Activated T-cell treated with anti-CD3 and anti-CD28 coated beads, Interleukin-2, amount 50 U/mL, for 24 hours (primary cell): Measurements from ENCODE around the gene MROH8.

ENCODE experiments used
- DNase-seq: peaks from one replicate; pipeline ENCODE4 v3.0.0-alpha.2; 2020
- H3K27ac Mint-ChIP-seq: 2 replicates; pipeline ENCODE4 v1.8.0; 2020; ENCODE audit warnings: mild to moderate bottlenecking, mixed read lengths
- H3K27me3 Mint-ChIP-seq: 2 replicates; pipeline ENCODE4 v1.8.0; 2020; ENCODE audit warnings: mixed read lengths
- H3K36me3 Mint-ChIP-seq: 2 replicates; pipeline ENCODE4 v1.8.0; 2020; ENCODE audit warnings: low read depth, mixed read lengths
- H3K4me1 Mint-ChIP-seq: 2 replicates; pipeline ENCODE4 v1.8.0; 2020; ENCODE audit warnings: low read depth, mixed read lengths
- H3K4me3 Mint-ChIP-seq: 2 replicates; pipeline ENCODE4 v1.8.0; 2020; ENCODE audit warnings: mild to moderate bottlenecking, moderate library complexity, mixed read lengths
- H3K9me3 Mint-ChIP-seq: 2 replicates; pipeline ENCODE4 v1.8.0; 2020; ENCODE audit warnings: mixed read lengths

The MROH8 gene

GRCh38 chr20:37205794-37206193 lies 26.4 kb upstream of the MROH8 start:
- DNase-seq: no peak
- Mint-ChIP-seq H3K27ac (peak overlapping the region; percentile 14), H3K4me3 (no peak overlapping the region), H3K27me3 (no peaks in the 10 kb centered on the region), H3K4me1 (peaks cover 9% of the 10 kb centered on the region), H3K9me3 (no peaks in the 10 kb centered on the region), H3K36me3 (peaks cover 92% of the 10 kb centered on the region)

GRCh38 chr20:37205130-37205529 lies 25.8 kb upstream of the MROH8 start:
- H3K4me1 Mint-ChIP-seq: peaks cover 9% of the 10 kb centered on the region
- peaks cover 95% of the 10 kb centered on the region for H3K36me3 Mint-ChIP-seq
- H3K27ac Mint-ChIP-seq: no peak overlapping the region
- no peak for DNase-seq
- H3K9me3 Mint-ChIP-seq: no peaks in the 10 kb centered on the region
- H3K4me3 Mint-ChIP-seq: no peak overlapping the region
- H3K27me3 Mint-ChIP-seq: no peaks in the 10 kb centered on the region

GRCh38 chr20:37204056-37204455 lies 24.7 kb upstream of the MROH8 start:
- DNase-seq: no peak
- peaks cover 95% of the 10 kb centered on the region for H3K36me3 Mint-ChIP-seq
- peaks cover 9% of the 10 kb centered on the region for H3K4me1 Mint-ChIP-seq
- H3K27ac Mint-ChIP-seq: no peak overlapping the region
- no peaks in the 10 kb centered on the region for H3K9me3 Mint-ChIP-seq
- H3K4me3 Mint-ChIP-seq: no peak overlapping the region
- H3K27me3 Mint-ChIP-seq: no peaks in the 10 kb centered on the region

- no peak overlapping the region for H3K27ac Mint-ChIP-seq
- peaks cover 94% of the 10 kb centered on the region for H3K36me3 Mint-ChIP-seq
- no peaks in the 10 kb centered on the region for H3K9me3 Mint-ChIP-seq
- no peaks in the 10 kb centered on the region for H3K27me3 Mint-ChIP-seq
- peaks cover 9% of the 10 kb centered on the region for H3K4me1 Mint-ChIP-seq
- H3K4me3 Mint-ChIP-seq: no peak overlapping the region
- no peak for DNase-seq
These were observed 23.1 kb upstream of the MROH8 start for GRCh38 chr20:37202267-37202943.

- Mint-ChIP-seq H3K9me3 (no peaks in the 10 kb centered on the region), H3K27ac (no peak overlapping the region), H3K4me3 (no peak overlapping the region), H3K36me3 (peaks cover 94% of the 10 kb centered on the region), H3K27me3 (no peaks in the 10 kb centered on the region), H3K4me1 (peaks cover 14% of the 10 kb centered on the region)
- no peak for DNase-seq
These were observed 22.4 kb upstream of the MROH8 start for GRCh38 chr20:37201827-37202162.

GRCh38 chr20:37200926-37201826 lies 21.8 kb upstream of the MROH8 start:
- Mint-ChIP-seq H3K4me1 (peaks cover 19% of the 10 kb centered on the region), H3K36me3 (peaks cover 95% of the 10 kb centered on the region), H3K27me3 (no peaks in the 10 kb centered on the region), H3K9me3 (no peaks in the 10 kb centered on the region), H3K4me3 (no peak overlapping the region), H3K27ac (no peak overlapping the region)
- no peak for DNase-seq

- H3K9me3 Mint-ChIP-seq: no peaks in the 10 kb centered on the region
- H3K36me3 Mint-ChIP-seq: peaks cover 93% of the 10 kb centered on the region
- no peak overlapping the region for H3K27ac Mint-ChIP-seq
- no peak overlapping the region for H3K4me3 Mint-ChIP-seq
- H3K27me3 Mint-ChIP-seq: no peaks in the 10 kb centered on the region
- H3K4me1 Mint-ChIP-seq: peaks cover 24% of the 10 kb centered on the region
- no peak for DNase-seq
These were observed 21.0 kb upstream of the MROH8 start for GRCh38 chr20:37200376-37200775.

GRCh38 chr20:37198932-37199660 lies 19.7 kb upstream of the MROH8 start:
- no peak overlapping the region for H3K4me3 Mint-ChIP-seq
- H3K36me3 Mint-ChIP-seq: peaks cover 87% of the 10 kb centered on the region
- H3K27me3 Mint-ChIP-seq: no peaks in the 10 kb centered on the region
- DNase-seq: no peak
- H3K4me1 Mint-ChIP-seq: peaks cover 36% of the 10 kb centered on the region
- no peaks in the 10 kb centered on the region for H3K9me3 Mint-ChIP-seq
- H3K27ac Mint-ChIP-seq: no peak overlapping the region

- no peak for DNase-seq
- H3K36me3 Mint-ChIP-seq: peaks cover 80% of the 10 kb centered on the region
- no peaks in the 10 kb centered on the region for H3K27me3 Mint-ChIP-seq
- H3K27ac Mint-ChIP-seq: peak overlapping the region; percentile 88
- no peak overlapping the region for H3K4me3 Mint-ChIP-seq
- H3K4me1 Mint-ChIP-seq: peaks cover 61% of the 10 kb centered on the region
- no peaks in the 10 kb centered on the region for H3K9me3 Mint-ChIP-seq
These were observed 15.5 kb upstream of the MROH8 start for GRCh38 chr20:37194621-37195417.

GRCh38 chr20:37193821-37194220 lies 14.5 kb upstream of the MROH8 start:
- Mint-ChIP-seq H3K4me1 (peaks cover 70% of the 10 kb centered on the region), H3K27ac (peak overlapping the region; percentile 88), H3K36me3 (peaks cover 82% of the 10 kb centered on the region), H3K4me3 (no peak overlapping the region), H3K9me3 (no peaks in the 10 kb centered on the region), H3K27me3 (no peaks in the 10 kb centered on the region)
- no peak for DNase-seq

- no peaks in the 10 kb centered on the region for H3K27me3 Mint-ChIP-seq
- peaks cover 82% of the 10 kb centered on the region for H3K36me3 Mint-ChIP-seq
- no peaks in the 10 kb centered on the region for H3K9me3 Mint-ChIP-seq
- H3K4me1 Mint-ChIP-seq: peaks cover 75% of the 10 kb centered on the region
- no peak overlapping the region for H3K4me3 Mint-ChIP-seq
- H3K27ac Mint-ChIP-seq: peak overlapping the region; percentile 88
- no peak for DNase-seq
These were observed 13.9 kb upstream of the MROH8 start for GRCh38 chr20:37193226-37193625.

GRCh38 chr20:37192137-37192854 lies 12.9 kb upstream of the MROH8 start:
- H3K36me3 Mint-ChIP-seq: peaks cover 81% of the 10 kb centered on the region
- DNase-seq: peak; percentile 78
- no peaks in the 10 kb centered on the region for H3K9me3 Mint-ChIP-seq
- peaks cover 79% of the 10 kb centered on the region for H3K4me1 Mint-ChIP-seq
- no peak overlapping the region for H3K4me3 Mint-ChIP-seq
- H3K27me3 Mint-ChIP-seq: no peaks in the 10 kb centered on the region
- H3K27ac Mint-ChIP-seq: no peak overlapping the region

- no peak for DNase-seq
- no peaks in the 10 kb centered on the region for H3K9me3 Mint-ChIP-seq
- peaks cover 76% of the 10 kb centered on the region for H3K4me1 Mint-ChIP-seq
- H3K36me3 Mint-ChIP-seq: peaks cover 79% of the 10 kb centered on the region
- no peaks in the 10 kb centered on the region for H3K27me3 Mint-ChIP-seq
- H3K27ac Mint-ChIP-seq: peak overlapping the region; percentile 68
- H3K4me3 Mint-ChIP-seq: no peak overlapping the region
These were observed 11.2 kb upstream of the MROH8 start for GRCh38 chr20:37190354-37191112.
